Endothelial cell of umbilical vein (primary cell): ENCODE measurements around the gene PRR14. TPM values are rescaled to one million over a fixed set of nuclear protein-coding genes. Genes with fewer than 3 reads are reported as not detected.
A peak's percentile ranks its signal among the peaks of the same experiment; 100 is the strongest.

Source experiments
- BruUV-seq: library from RNA; stranded (reverse); fragments of 400-500 nt; replicated peaks from 2 replicates; lab custom pipeline; 2021; lab: Mats Ljungman, UMichigan
- CTCF ChIA-PET: fragments of 300-600, 350-600 bp; sonication (Branson Sonifier 250); formaldehyde crosslinking; loops from one replicate; lab custom pipeline; 2021; ENCODE audit warnings: antibody characterized with exemption, inconsistent platforms; lab: Charles Lee
- POLR2A ChIA-PET: fragments of 300-600, 350-600 bp; sonication (Branson Sonifier 250); formaldehyde crosslinking; loops from one replicate; lab custom pipeline; 2021; ENCODE audit warnings: antibody characterized with exemption, inconsistent platforms; lab: Charles Lee
- DNase-seq: peaks from one replicate; pipeline ENCODE4 v3.0.0-alpha.2; 2011; ENCODE audit warnings: low read depth, low spot score
- FAIRE-seq: peaks from 2 replicates; lab custom pipeline; 2011; peaks lifted over from hg19 to GRCh38; lab: Jason Lieb, UNC
- H2AFZ ChIP-seq: 2 replicates; pipeline ENCODE4 v1.6.0; 2012; ENCODE audit warnings: low read depth, low read length, control low read depth, inconsistent platforms
- H3K27ac ChIP-seq: 2 replicates; pipeline ENCODE4 v1.5.1; 2011; ENCODE audit warnings: low read depth, mild to moderate bottlenecking, control low read depth, low read length, moderate library complexity; ENCODE audit not compliant: insufficient read depth
- H3K27me3 ChIP-seq, 2 experiments: 2 replicates each; pipeline versions ENCODE4 v1.6.0 to v1.6.1; 2011; ENCODE audit warnings: low read length in 2 of 2, mixed read lengths in 1 of 2; ENCODE audit not compliant: control insufficient read depth in 2 of 2, insufficient read depth in 2 of 2
- H3K36me3 ChIP-seq, 2 experiments: 2 replicates in 1 of 2; 3 replicates in 1 of 2; pipeline ENCODE4 v1.5.1; 2011; ENCODE audit warnings: low read length in 2 of 2, mild to moderate bottlenecking in 1 of 2, moderate library complexity in 1 of 2; ENCODE audit not compliant: control insufficient read depth in 2 of 2, insufficient read depth in 2 of 2; ENCODE audit errors: extremely low read depth in 1 of 2
- H3K4me1 ChIP-seq: 3 replicates; pipeline ENCODE4 v1.5.1; 2011; ENCODE audit warnings: mild to moderate bottlenecking, low read length; ENCODE audit not compliant: control insufficient read depth, insufficient read depth; ENCODE audit errors: extremely low read depth
- H3K4me2 ChIP-seq: 2 replicates; pipeline ENCODE4 v1.6.1; 2011; ENCODE audit warnings: low read length, control low read depth, mixed read lengths; ENCODE audit not compliant: insufficient read depth
- H3K4me3 ChIP-seq, 3 experiments: fragments of 200-600 bp in 1 of 3; sonication (generic), shearing (Covaris generic) in 1 of 3; replicated peaks in 1 of 3; 2 replicates each; pipeline ENCODE4 v1.5.1; 2011 to 2016; ENCODE audit warnings: control low read depth in 3 of 3, low read length in 3 of 3, mild to moderate bottlenecking in 2 of 3, inconsistent platforms in 1 of 3, low read depth in 1 of 3, moderate library complexity in 1 of 3; ENCODE audit not compliant: insufficient read depth in 1 of 3
- H3K79me2 ChIP-seq: 2 replicates; pipeline ENCODE4 v1.6.0; 2012; ENCODE audit warnings: low read length, inconsistent platforms; ENCODE audit not compliant: control insufficient read depth, insufficient read depth
- H3K9ac ChIP-seq: replicated peaks from 2 replicates; pipeline ENCODE3; 2011; ENCODE audit warnings: low read length, control low read depth; ENCODE audit not compliant: insufficient read depth; ENCODE audit errors: extremely low read depth
- H3K9me1 ChIP-seq: replicated peaks from 3 replicates; pipeline ENCODE4 v1.6.0; 2011; ENCODE audit warnings: mild to moderate bottlenecking, low read length; ENCODE audit not compliant: control insufficient read depth, insufficient read depth; ENCODE audit errors: extremely low read depth
- H3K9me3 ChIP-seq: replicated peaks from 2 replicates; pipeline ENCODE4 v1.5.1; 2012; ENCODE audit warnings: low read length, inconsistent platforms; ENCODE audit not compliant: control insufficient read depth, insufficient read depth
- H4K20me1 ChIP-seq: replicated peaks from 2 replicates; pipeline ENCODE3; 2011; ENCODE audit warnings: mild to moderate bottlenecking, low read length; ENCODE audit not compliant: control insufficient read depth, insufficient read depth; ENCODE audit errors: extremely low read depth
- EZH2 ChIP-seq: IDR thresholded peaks from 2 replicates; pipeline ENCODE4 v1.6.1; 2012; ENCODE audit warnings: borderline replicate concordance, low read depth, mild to moderate bottlenecking, moderate library complexity, low read length, inconsistent platforms; ENCODE audit not compliant: severe bottlenecking
- FOS ChIP-seq: IDR thresholded peaks from 2 replicates; pipeline ENCODE4 v1.6.1; 2011; ENCODE audit warnings: mild to moderate bottlenecking, low read length, moderate library complexity, borderline replicate concordance; ENCODE audit not compliant: insufficient read depth
- GATA2 ChIP-seq: IDR thresholded peaks from 2 replicates; pipeline ENCODE4 v1.7.0; 2011; ENCODE audit warnings: low read depth, mild to moderate bottlenecking, moderate library complexity, mixed read lengths, low read length; ENCODE audit not compliant: insufficient read length, insufficient read depth
- JUN ChIP-seq: IDR thresholded peaks from 2 replicates; pipeline ENCODE4 v1.6.1; 2011; ENCODE audit warnings: borderline replicate concordance, low read depth; ENCODE audit not compliant: insufficient read length, insufficient read depth
- MYC ChIP-seq: IDR thresholded peaks from one replicate; pipeline ENCODE4 v1.6.1; 2011; ENCODE audit warnings: mild to moderate bottlenecking, low read depth, low read length
- POLR2A ChIP-seq: IDR thresholded peaks from 2 replicates; pipeline ENCODE4 v1.6.1; 2012; ENCODE audit warnings: low read depth, mild to moderate bottlenecking, control low read depth, low read length
- POLR2AphosphoS5 ChIP-seq: IDR thresholded peaks from 2 replicates; pipeline ENCODE4 v1.6.1; 2012; ENCODE audit warnings: low read depth, mild to moderate bottlenecking, control low read depth, low read length, moderate library complexity; ENCODE audit not compliant: insufficient read depth
- dilution Hi-C: fragments of 300-500 bp; cut with MboI; formaldehyde crosslinking; loops from one replicate; pipeline ENCODE4 v1.15.0; 2019; ENCODE audit warnings: low sequenced_read_pairs; ENCODE audit not compliant: extremely low pct_ligation_motif_present
- intact Hi-C: fragments of 100-400 bp; cut with micrococcal nuclease; formaldehyde crosslinking; loops from one replicate; pipeline ENCODE4 v1.10.0; 2022
- polyA plus RNA-seq, 4 experiments: library from polyadenylated mRNA; depleted of rRNA in 3 of 4; stranded (reverse) in 3 of 4; unstranded in 1 of 4; fragments of >200 nt; gene quantifications; 2 replicates each; pipeline versions ENCODE4 v1.2.1 to v1.2.3, GENCODE V29; 2011 to 2012; ENCODE audit warnings: missing spikeins in 1 of 4
- total RNA-seq: library from RNA; stranded (reverse); gene quantifications from 2 replicates; pipeline ENCODE4 v1.2.3, GENCODE V29; 2021
- TF ChIP-seq, protein P1 (sequence below): IDR thresholded peaks from 2 replicates; pipeline ENCODE4 v1.6.1; 2011; ENCODE audit not compliant: insufficient read depth, insufficient read length

PRR14 gene
- total and polyA plus RNA-seq, 2 donors (not counting 3 experiments of a cell fraction or from before 2014, with no cell fraction given) = 17.0 to 70.0 TPM

DNA sequence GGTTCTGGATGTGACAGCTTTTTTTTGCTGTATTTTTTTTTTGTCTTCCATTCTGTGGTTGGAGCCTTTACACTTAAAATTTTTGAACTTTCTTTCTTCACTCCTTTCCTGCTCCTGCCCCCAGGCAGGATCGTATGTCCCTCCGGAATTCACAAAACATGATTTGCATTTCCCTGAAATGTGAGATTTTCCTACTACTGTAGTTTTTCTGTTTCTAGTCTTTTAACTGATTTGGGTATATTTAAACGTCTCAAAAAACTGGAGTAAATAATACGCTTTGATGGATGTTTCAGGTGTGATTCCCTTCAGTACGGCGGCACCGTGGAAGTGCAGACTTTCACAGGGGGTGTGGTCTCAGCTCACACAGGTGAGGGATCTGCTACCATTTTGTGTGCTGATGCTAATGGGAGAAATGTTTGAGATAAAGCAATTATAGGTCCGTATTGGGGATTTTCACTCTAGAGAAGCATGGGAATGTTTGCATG lies 48.9 kb downstream of the PRR14 start:
- TF ChIP-seq EZH2 (no peak), POLR2AphosphoS5 (no peak), GATA2 (no peak), JUN (no peak), POLR2A (no peak), FOS (no peak), MYC (no peak)
- TF ChIP-seq, protein P1, sequence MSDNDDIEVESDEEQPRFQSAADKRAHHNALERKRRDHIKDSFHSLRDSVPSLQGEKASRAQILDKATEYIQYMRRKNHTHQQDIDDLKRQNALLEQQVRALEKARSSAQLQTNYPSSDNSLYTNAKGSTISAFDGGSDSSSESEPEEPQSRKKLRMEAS = no peak
- dilution Hi-C loops = no loop called here
- Histone ChIP-seq H3K79me2 (peaks cover 29% of the 10 kb centered on the region), H3K27me3 (no peaks in the 10 kb centered on the region), H4K20me1 (peaks cover 3% of the 10 kb centered on the region), H3K36me3 (peaks cover 14 to 23% of the 10 kb centered on the region in 2 experiments), H3K4me3 (peak overlapping the region; percentile 49 to 99 (median 77)), H3K9me1 (no peaks in the 10 kb centered on the region), H3K4me2 (peak overlapping the region; percentile 87), H3K9me3 (no peaks in the 10 kb centered on the region), H3K27ac (peak overlapping the region; percentile 94), H2AFZ (no peak overlapping the region), H3K4me1 (peaks cover 26% of the 10 kb centered on the region), H3K9ac (peak overlapping the region; percentile 99)
- no peak for FAIRE-seq
- ChIA-PET CTCF (no interaction called here), POLR2A (interaction anchor here (1.0 kb wide), 1 partner anchor 41 kb away, joined by 3 read pairs; the partner anchor contains the start of gene FBRS)
- intact Hi-C loops = loop anchor here (1.0 to 5.0 kb wide), 5 partner anchors 14 to 223 kb away; partner anchors contain the start of genes FBXL19, PHKG2, PRR14 and ZNF768
- TSS peak; percentile 37 for BruUV-seq
- no peak for DNase-seq
